Type B pancreatic cell (in vitro differentiated cells): ENCODE results near the gene CD34. TPM values are rescaled to one million over a fixed set of nuclear protein-coding genes. Genes with fewer than 3 reads are reported as not detected.

Experiments
- DNase-seq: peaks from one replicate; pipeline ENCODE4 v3.0.0; 2021; ENCODE audit warnings: mixed read lengths; ENCODE audit not compliant: unreplicated experiment; ENCODE audit errors: extremely low spot score
- H3K27ac Mint-ChIP-seq: 2 replicates; pipeline ENCODE4 v1.8.0; 2021; ENCODE audit warnings: mild to moderate bottlenecking, mixed read lengths
- H3K27me3 Mint-ChIP-seq: 2 replicates; pipeline ENCODE4 v1.8.0; 2021; ENCODE audit warnings: mixed read lengths
- H3K36me3 Mint-ChIP-seq: 2 replicates; pipeline ENCODE4 v1.8.0; 2021; ENCODE audit warnings: mixed read lengths
- H3K4me1 Mint-ChIP-seq: one replicate; pipeline ENCODE4 v1.8.0; 2021; ENCODE audit warnings: mixed read lengths; ENCODE audit not compliant: unreplicated experiment
- H3K4me3 Mint-ChIP-seq: 2 replicates; pipeline ENCODE4 v1.8.0; 2021; ENCODE audit warnings: mild to moderate bottlenecking, mixed read lengths
- H3K9me3 Mint-ChIP-seq: 2 replicates; pipeline ENCODE4 v1.8.0; 2021; ENCODE audit warnings: mixed read lengths
- CTCF ChIP-seq: fragments of 200-600 bp; sonication (generic); conservative IDR thresholded peaks from 2 replicates; pipeline ENCODE4 v1.5.0; 2021; ENCODE audit warnings: antibody characterized with exemption, mild to moderate bottlenecking
- total RNA-seq: library from RNA; stranded (reverse); gene quantifications from 2 replicates; pipeline ENCODE4 v1.2.1, GENCODE V29; 2021; ENCODE audit warnings: low replicate concordance

Gene CD34
- total RNA-seq, 1 donor from 2014 or later, result 0.34 TPM

DNA sequence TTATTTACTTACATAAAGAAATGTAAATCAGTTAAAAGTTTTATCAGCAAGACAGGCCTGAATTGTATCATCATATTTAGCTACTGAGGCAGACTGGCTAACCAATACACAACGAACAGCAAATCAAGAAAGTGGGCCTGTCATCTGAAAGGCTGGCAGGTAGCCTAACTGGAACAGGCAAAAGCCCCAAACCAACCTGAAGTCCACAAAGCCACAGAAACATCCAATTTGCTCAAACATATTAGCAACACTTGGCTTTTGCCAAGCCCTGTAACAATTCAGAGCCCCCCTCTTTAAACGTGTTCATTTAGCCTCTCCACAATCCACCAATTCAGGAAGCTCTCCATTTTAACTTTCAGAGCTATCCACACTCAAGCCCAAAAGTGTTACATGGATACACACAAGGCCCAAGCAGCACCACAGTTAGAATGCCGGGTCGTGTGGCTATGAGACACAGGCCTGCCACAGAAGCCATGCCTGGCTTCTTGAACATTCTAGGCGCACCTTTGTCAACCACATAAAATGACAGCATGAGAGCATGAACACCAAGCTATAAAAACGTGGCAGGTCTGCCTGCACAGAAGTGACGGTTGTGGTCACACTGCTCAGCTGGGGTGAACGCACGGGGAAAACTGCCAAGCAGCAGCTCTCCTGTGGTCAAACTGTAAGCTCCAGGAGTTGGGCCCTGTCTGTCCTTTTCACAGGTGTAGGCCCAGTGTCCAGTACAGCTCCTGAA lies 49.3 kb downstream of the CD34 start:
- H3K9me3 Mint-ChIP-seq, result no peaks in the 10 kb centered on the region
- peaks cover 2% of the 10 kb centered on the region for H3K4me1 Mint-ChIP-seq
- no peaks in the 10 kb centered on the region for H3K36me3 Mint-ChIP-seq

DNA sequence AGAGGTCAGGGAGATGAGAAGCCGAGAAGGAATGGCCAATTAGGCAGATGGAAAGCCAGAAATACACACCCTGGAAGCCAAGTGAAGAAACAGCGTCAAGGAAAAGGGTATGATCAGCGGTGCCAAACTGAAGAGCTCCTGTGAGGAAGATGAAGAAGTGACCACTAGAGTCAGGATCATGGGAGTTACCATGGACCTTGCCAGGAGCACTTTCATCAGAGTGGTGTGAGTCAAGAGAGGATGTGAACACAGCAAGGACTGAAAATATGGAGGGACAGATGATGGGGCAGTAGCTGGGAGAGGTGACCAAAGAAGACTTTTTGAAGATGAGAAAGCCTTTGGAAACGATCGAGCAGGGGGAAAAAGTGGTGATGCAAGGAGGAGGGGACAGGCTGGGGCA lies 50.4 kb downstream of the CD34 start:
- Mint-ChIP-seq H3K36me3 (no peaks in the 10 kb centered on the region), H3K4me1 (no peaks in the 10 kb centered on the region), H3K27ac (no peak overlapping the region), H3K4me3 (no peak overlapping the region), H3K9me3 (no peaks in the 10 kb centered on the region), H3K27me3 (no peaks in the 10 kb centered on the region)
- TF ChIP-seq CTCF, result no peak
- no peak for DNase-seq

More for the DNA sequence above, 49.3 kb downstream of the CD34 start:
- DNase-seq, result no peak
- Mint-ChIP-seq H3K27ac (no peak overlapping the region), H3K27me3 (no peaks in the 10 kb centered on the region), H3K4me3 (no peak overlapping the region)
- no peak for TF ChIP-seq CTCF

DNA sequence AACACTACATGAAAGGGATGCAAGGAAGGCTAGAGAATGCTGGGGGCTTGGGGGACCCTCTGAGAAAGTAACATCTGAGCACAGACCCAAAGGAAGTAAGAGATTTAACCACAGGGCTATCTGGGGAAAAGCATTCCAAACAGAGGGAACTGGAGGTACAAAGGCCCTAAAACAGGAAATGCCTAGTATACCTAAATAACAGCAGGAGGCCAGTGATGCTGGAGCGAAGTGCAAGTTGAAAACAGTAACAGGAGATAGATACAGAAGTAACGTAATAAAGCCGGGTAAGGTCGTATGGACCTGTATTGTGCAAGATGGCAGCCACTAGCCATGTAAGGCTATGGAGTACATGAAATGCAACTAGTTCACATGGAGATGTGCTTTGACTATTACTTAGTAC lies 52.1 kb downstream of the CD34 start:
- H3K4me1 Mint-ChIP-seq, result peaks cover 2% of the 10 kb centered on the region
- TF ChIP-seq CTCF, result no peak
- no peaks in the 10 kb centered on the region for H3K36me3 Mint-ChIP-seq
- H3K9me3 Mint-ChIP-seq, result no peaks in the 10 kb centered on the region
- no peak overlapping the region for H3K27ac Mint-ChIP-seq
- H3K27me3 Mint-ChIP-seq, result no peaks in the 10 kb centered on the region
- no peak overlapping the region for H3K4me3 Mint-ChIP-seq
- DNase-seq, result no peak

DNA sequence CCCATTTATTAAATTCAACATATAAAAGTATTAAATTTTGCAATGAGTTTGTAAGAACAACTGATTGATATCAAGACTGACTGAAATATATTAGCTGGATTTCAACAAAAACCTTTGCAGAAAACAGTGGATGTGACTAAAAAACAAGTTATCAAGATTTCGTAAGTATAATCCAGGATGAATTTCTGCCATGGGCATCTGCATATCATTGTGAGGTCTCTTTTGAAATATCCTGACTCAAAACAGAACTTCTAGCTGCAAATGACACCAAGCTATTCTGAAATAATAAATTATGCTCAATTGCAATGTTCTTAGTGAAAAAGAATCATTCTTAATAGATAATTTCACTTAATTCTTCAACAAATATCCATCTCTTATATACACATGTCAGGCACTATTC lies 52.6 kb downstream of the CD34 start:
- no peak overlapping the region for H3K4me3 Mint-ChIP-seq
- TF ChIP-seq CTCF, result no peak
- no peaks in the 10 kb centered on the region for H3K36me3 Mint-ChIP-seq
- no peaks in the 10 kb centered on the region for H3K27me3 Mint-ChIP-seq
- H3K27ac Mint-ChIP-seq, result no peak overlapping the region
- H3K4me1 Mint-ChIP-seq, result peaks cover 7% of the 10 kb centered on the region
- H3K9me3 Mint-ChIP-seq, result no peaks in the 10 kb centered on the region
- DNase-seq, result no peak

GRCh38 chr1:207857447-207857846 lies 53.5 kb downstream of the CD34 start:
- no peak for TF ChIP-seq CTCF
- Mint-ChIP-seq H3K27me3 (no peaks in the 10 kb centered on the region), H3K9me3 (no peaks in the 10 kb centered on the region), H3K36me3 (no peaks in the 10 kb centered on the region), H3K4me1 (peaks cover 12% of the 10 kb centered on the region), H3K27ac (no peak overlapping the region), H3K4me3 (no peak overlapping the region)
- DNase-seq, result no peak
